ENCODE results near the gene DPEP3. TPM values are rescaled to one million over a fixed set of nuclear protein-coding genes. Genes with fewer than 3 reads are reported as not detected.

DPEP3 gene
- total and polyA plus RNA-seq, 10 of the 15 experiments (the other 5 are each of a cell fraction or from before 2014, with no cell fraction given), result not detected

- peak; percentile 43; the same call in 1 of the 2 replicates for TF ChIP-seq SIN3A (IDR thresholded peaks at IDR 0.05; ENCODE audit: low read depth, low read length)
- TF ChIP-seq EGR1 (IDR thresholded peaks at IDR 0.05; ENCODE audit: borderline replicate concordance in 1 of 2, low read depth in 2 of 2, low read length in 2 of 2), result peak in 1 of 2 experiments; percentile 49; a peak in 1 of 3 replicates
- TF ChIP-seq MEF2B (IDR thresholded peaks at IDR 0.05; ENCODE audit: partially characterized antibody, poor library complexity, severe bottlenecking), result peak; percentile 80
- TF ChIP-seq BCL11A (IDR thresholded peaks at IDR 0.05; ENCODE audit: low read depth, low read length), result no peak
- TF ChIP-seq RCOR1 (conservative IDR thresholded peaks at IDR 0.05; ENCODE audit: low read depth, low read length), result 0 out of 2 replicates have a peak, but pooled peaks have one; percentile 48
- no peak for TF ChIP-seq CHD1 (IDR thresholded peaks at IDR 0.05; ENCODE audit: low read depth, low read length)
- no peak for TF ChIP-seq IRF5 (IDR thresholded peaks at IDR 0.05; ENCODE audit: borderline replicate concordance)
- TF ChIP-seq TCF7 (IDR thresholded peaks at IDR 0.05; ENCODE audit: borderline replicate concordance), result no peak
- no peak for TF ChIP-seq ZBTB33 (IDR thresholded peaks at IDR 0.05)
- 0 out of 2 replicates have a peak, but pooled peaks have one; percentile 32 for TF ChIP-seq MXI1 (IDR thresholded peaks at IDR 0.05; ENCODE audit: low read depth, low read length)
- TF ChIP-seq MAX (IDR thresholded peaks at IDR 0.05; ENCODE audit: low read depth, low read length), result peak; percentile 40
- no peak for TF ChIP-seq BCLAF1 (IDR thresholded peaks at IDR 0.05)
- peak; percentile 46; the same call in 1 of the 2 replicates for TF ChIP-seq BACH1 (IDR thresholded peaks at IDR 0.05; ENCODE audit: borderline replicate concordance)
- TF ChIP-seq HDGF (IDR thresholded peaks at IDR 0.05), result 0 out of 2 replicates have a peak, but pooled peaks have one; percentile 75
- peak; percentile 97 for TF ChIP-seq NFXL1 (IDR thresholded peaks at IDR 0.05; ENCODE audit: borderline replicate concordance)
- no peak for TF ChIP-seq RAD51 (IDR thresholded peaks at IDR 0.05)
- no peak for TF ChIP-seq MTA3 (IDR thresholded peaks at IDR 0.05; ENCODE audit: borderline replicate concordance, low read length)
- peak; percentile 54; the same call in 1 of the 2 replicates for TF ChIP-seq TCF12 (IDR thresholded peaks at IDR 0.05; ENCODE audit: low read depth, low read length)
- TF ChIP-seq CHD4 (IDR thresholded peaks at IDR 0.05), result no peak
- TF ChIP-seq MYB (IDR thresholded peaks at IDR 0.05; ENCODE audit: borderline replicate concordance, low read depth, low read length), result no peak
- TF ChIP-seq MYC (IDR thresholded peaks at IDR 0.05; ENCODE audit: insufficient read depth, insufficient read length, insufficient replicate concordance, low read length, severe bottlenecking), result peak; percentile 28
- TF ChIP-seq ESRRA (IDR thresholded peaks at IDR 0.05; ENCODE audit: low read length), result 0 out of 2 replicates have a peak, but pooled peaks have one; percentile 21
- TF ChIP-seq ZSCAN29 (IDR thresholded peaks at IDR 0.05), result 0 out of 2 replicates have a peak, but pooled peaks have one; percentile 20
- TF ChIP-seq NFYB (IDR thresholded peaks at IDR 0.05; ENCODE audit: insufficient read depth, low read depth, low read length), result no peak
These were observed 13.1 kb upstream of the DPEP3 start (continued) for GRCh38 chr16:67993207-67994039.

All from GM12878 (cell line).